NCI-H460 (cell line): ENCODE data around the gene SLC35E1. TPM values are rescaled to one million over a fixed set of nuclear protein-coding genes. Genes with fewer than 3 reads are reported as not detected.

Source experiments
- DNase-seq: peaks from one replicate; pipeline ENCODE4 v3.0.0-alpha.2; 2016; ENCODE audit warnings: low read depth; ENCODE audit errors: extremely low read depth
- total RNA-seq: library from RNA; depleted of rRNA; stranded (reverse); fragments of >200 nt; shearing (Covaris generic); gene quantifications from 2 replicates; pipeline ENCODE4 v1.2.3, GENCODE V29; 2014

SLC35E1 gene
- total RNA-seq, 1 experiment from 2014 or later: 23.2 TPM

DNA sequence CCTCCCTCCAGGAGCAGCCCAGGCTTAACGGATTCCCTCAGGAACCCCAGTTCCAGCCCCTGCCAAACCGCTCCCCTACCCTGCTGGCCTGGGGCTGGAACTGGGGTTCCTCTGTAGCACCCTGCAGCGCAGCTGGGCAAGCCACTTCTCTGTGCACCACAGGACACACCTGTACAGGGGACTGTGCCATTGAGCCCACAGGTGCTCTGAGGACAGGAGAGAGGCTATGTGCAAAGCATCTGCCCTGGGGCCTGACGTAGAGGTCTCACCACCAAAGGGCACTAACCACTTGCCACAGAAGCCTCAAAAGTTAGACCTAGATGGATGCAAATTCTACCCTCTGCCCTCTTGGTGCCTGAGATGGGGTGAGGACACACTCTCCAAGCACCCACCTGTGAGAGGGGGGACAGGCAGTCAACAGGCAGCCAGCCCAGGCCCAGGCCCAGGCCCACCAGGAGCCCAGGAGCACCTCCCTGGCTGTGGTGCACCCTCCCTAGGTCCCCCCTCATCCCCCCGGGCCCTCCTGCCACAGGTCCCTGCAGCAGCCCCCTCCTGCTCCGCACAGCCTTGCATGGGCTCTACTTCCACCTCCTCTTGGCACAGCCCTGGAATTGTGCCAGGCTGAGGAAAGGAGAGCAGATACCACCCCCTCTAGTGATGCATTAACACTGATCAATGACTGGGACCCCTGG, 27.6 kb upstream of the SLC35E1 start:
- no peak for DNase-seq

GRCh38 chr19:16598848-16599247, 26.6 kb upstream of the SLC35E1 start:
- DNase-seq: no peak

DNA sequence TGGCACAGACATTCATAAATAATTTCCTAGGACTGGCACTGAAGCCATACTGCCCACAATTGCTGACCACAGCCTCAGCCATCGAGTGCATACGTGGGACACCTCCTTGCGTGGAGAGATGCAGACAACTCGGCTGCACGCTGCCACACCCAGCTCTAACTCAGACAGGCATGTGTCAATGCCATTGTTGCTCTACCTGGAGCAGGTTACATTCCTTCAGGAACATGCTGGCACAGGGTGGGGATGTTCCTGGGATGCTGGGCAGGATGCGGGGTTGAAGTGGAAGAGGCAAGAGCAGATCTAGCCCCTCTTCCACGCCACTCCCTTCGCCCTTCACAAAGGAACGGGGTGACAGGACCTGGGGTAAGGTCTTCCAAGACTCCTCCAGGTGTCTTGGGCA, 24.2 kb upstream of the SLC35E1 start:
- DNase-seq: no peak

DNA sequence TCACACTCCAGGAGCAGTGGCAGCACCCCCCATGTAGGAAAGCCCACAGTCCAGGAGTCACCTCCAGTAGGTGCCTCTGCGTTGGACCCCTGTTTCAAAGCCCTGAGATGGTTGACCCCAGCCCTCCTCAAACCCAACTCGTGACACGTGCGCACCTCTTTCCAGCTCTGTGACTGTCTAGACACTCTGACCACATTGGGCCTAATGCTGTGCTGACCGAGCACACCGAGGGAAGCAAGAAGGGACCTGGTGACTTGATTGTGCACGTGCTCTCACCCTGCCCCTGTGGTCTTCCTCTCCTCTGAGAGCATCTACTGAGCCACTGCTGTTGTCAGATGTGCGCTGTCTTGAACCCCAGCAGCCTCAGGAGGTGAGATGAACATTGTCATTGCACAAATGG, 22.9 kb upstream of the SLC35E1 start:
- DNase-seq: no peak

- DNase-seq: no peak
Observed at GRCh38 chr19:16594681-16595091, 22.5 kb upstream of the SLC35E1 start.

- DNase-seq: no peak
Observed at GRCh38 chr19:16594131-16594586, 21.9 kb upstream of the SLC35E1 start.

GRCh38 chr19:16593181-16593580, 21.0 kb upstream of the SLC35E1 start:
- no peak for DNase-seq

DNA sequence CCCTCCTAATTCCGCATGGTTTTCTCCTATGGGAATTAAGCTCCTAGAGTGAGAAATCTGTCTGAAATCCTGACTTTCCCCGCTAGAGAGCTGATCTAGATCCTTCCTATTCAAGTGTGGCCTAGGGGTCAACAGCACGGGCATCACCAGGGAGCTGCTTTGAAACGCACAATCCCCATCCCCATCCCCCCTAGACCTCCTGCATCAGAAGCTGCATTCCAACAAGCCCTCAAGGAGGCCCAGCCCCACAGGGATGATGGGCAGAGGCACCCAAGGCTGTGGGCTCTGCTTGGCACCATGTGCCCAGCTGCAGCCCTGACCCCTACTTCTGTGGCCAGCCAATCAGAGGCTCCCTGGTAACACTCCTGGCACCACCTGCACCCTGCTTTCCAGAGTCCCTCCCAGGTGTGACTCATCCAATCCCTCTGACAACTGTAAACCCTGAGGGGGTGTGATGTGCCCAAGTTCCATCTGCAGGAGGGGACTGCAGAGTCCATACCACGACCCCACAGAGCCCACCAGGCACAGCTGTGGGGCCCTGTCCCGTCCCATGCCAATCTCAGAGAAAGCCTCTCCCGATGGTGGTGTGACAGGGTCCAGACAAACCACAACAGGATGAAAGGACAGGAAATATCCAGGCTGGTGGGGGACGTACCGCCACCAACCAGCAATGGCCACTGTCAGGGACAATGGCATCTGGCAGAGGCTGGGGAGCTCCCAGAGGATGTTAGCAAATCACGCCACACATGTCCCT, 19.8 kb upstream of the SLC35E1 start:
- DNase-seq: no peak

GRCh38 chr19:16590876-16591802, 18.9 kb upstream of the SLC35E1 start:
- DNase-seq: no peak

- no peak for DNase-seq
Observed at GRCh38 chr19:16589917-16590316, 17.7 kb upstream of the SLC35E1 start.

- DNase-seq: no peak
Observed at GRCh38 chr19:16588824-16589577, 16.8 kb upstream of the SLC35E1 start.

- no peak for DNase-seq
Observed at GRCh38 chr19:16587833-16588823, 15.9 kb upstream of the SLC35E1 start.

DNA sequence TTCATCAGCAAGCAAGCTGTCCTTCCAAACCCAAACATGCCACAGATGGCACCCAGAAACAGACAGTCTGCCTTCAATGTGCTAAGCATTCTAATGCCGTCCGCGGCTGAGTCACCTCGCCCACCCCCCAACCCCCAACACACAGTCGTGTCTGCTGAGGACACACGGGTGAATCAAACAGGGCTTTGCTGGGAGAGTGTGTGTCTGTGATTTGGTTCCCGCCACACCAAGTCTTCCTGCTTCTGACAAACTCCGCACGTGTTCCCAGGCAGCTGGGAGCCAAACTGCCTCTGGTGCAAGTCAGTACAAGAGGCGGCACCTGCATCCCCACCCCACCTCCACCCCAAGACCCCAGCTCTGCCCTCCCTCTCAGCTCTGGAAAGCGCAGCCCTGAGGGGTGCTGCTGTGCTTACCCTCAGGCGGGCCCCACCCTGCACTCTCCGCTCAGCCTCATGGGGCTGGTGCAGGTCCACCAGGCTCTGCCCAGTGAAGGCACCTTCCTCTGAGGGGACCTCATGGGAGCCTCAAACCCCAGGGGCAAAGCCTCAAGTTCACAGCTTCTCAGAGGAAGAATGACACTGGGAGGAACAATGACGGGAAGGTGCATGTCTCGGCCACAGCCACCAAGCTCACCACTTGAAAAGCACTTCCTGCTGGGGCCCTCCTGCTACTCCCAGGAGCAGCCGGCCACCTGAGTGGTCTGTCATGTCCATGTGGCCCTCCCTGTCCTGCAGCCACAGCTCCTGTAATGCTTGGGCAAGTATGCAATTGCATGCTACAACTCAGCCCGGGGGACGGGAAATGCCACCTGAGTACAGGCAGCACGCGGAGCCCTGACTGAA, 15.0 kb upstream of the SLC35E1 start:
- no peak for DNase-seq

GRCh38 chr19:16586477-16586871, 14.3 kb upstream of the SLC35E1 start:
- no peak for DNase-seq

DNA sequence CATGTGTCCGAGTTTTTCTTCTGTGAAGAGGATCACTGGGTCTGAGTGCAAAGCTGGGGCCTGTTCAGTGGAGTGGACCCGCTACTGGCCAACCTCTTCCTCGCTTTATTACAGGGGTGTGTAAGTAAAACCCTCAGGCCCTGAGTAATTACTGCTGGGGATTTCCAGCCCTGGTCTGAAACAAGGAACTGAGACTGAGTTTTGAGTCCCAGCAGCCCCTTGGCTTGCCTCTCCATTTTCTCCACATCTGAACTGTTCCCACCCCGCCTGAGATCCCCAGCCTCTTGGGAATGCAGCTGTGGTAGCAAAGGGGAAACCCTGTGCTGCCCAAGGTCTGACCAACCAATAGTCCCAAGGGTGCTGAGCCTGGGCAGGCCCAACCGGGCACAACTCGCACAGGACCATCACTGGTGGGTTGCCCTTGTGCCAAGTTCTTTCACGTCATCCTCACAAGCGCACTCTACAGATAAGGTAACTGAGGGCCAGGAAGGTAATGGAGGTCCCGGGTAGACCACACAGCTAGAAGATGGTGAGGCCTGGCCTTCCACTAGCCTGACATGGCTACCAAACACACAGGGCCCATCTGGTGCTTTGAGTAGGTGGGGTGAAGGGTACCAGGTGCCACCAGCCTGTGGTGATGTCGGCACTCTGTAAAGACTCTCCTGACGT, 13.7 kb upstream of the SLC35E1 start:
- no peak for DNase-seq

DNA sequence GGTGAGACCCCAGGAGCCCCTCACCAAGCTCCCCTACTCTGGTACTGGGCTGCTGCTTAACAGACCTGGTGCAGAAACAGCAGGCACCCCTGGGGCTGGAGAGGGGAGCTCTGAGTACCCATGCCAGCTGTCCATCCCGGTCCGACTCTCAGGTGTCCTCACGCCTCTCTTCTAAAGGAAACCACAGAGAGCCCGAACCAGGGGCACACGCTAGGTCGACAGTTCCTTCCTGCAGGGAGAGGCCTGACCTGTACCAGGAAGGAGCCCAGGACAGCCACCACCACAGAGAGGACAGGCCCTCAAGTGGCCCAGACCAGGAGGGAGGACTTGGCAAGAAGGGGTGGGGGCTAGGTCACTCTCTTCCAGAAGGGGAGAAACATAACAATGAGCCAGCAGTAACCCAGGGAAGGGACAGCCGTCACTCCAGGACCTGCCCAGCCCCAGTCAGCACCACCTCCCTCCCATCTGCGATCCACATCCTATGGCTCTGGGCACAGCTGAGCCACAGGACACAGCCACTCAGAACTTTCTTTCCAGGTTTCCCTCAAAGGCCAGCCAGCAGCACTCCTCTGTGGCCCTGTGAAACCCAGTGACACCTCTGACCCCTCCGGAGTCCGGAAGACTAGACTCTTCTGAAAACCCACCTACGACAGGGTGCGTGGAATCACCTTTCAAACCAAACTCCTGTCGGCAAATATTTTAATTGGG, 13.0 kb upstream of the SLC35E1 start:
- no peak for DNase-seq
